Mammary epithelial cell (primary cell): Measurements from ENCODE around the gene HSPA1B.

Source experiments
- CTCF ChIP-seq, 2 donors: IDR thresholded peaks in 1 of 2; conservative IDR thresholded peaks in 1 of 2; 2 replicates each; pipeline ENCODE4 v1.5.1; 2011 to 2012; ENCODE audit warnings: inconsistent platforms in 2 of 2, low read length in 2 of 2, mild to moderate bottlenecking in 2 of 2, control low read depth in 1 of 2, low read depth in 1 of 2; ENCODE audit not compliant: insufficient read depth in 1 of 2; ENCODE audit errors: extremely low read depth in 1 of 2
- EZH2 ChIP-seq: IDR thresholded peaks from 2 replicates; pipeline ENCODE4 v1.6.1; 2012; ENCODE audit warnings: low read length, inconsistent platforms, borderline replicate concordance

GRCh38 chr6:31826793-31827285 lies 699 bp upstream of the HSPA1B start:
- no peak for TF ChIP-seq CTCF (conservative IDR thresholded peaks at IDR 0.05 in 1 of 2, IDR thresholded peaks at IDR 0.05 in 1 of 2; ENCODE audit: extremely low read depth in 1 of 2, insufficient read depth in 1 of 2, low read depth in 1 of 2, low read length in 2 of 2)
- TF ChIP-seq EZH2 = no peak
